Measurements from ENCODE around the gene GTPBP3. TPM values are rescaled to one million over a fixed set of nuclear protein-coding genes. Genes with fewer than 3 reads are reported as not detected.

The GTPBP3 gene
- total RNA-seq, 3 donors from 2014 or later (not counting 1 experiment from before 2014, with no cell fraction given): 21.6 to 33.0 (median 27.7) TPM

- ATAC-seq (peak; percentile 99 to 100 (median 99)), DNase-seq (peak; percentile 83 to 94)
- Mint-ChIP-seq H3K27ac (peak overlapping the region in 1 of 2 donors; percentile 88), H3K9me3 (no peaks in the 10 kb centered on the region), H3K36me3 (no peaks in the 10 kb centered on the region), H3K4me1 (peaks cover 5 to 24% of the 10 kb centered on the region in 2 donors), H3K27me3 (ENCODE audit: low read depth in 2 of 2) (peaks cover 0 to 3% of the 10 kb centered on the region in 2 donors), H3K4me3 (peak overlapping the region; percentile 89)
- WGBS (ENCODE audit: insufficient coverage): under 1% methylated on average over 50 of the region's 50 CpGs
- Histone ChIP-seq H3K36me3 (ENCODE audit: control insufficient read depth, insufficient read depth, low read length) (no peaks in the 10 kb centered on the region), H3K4me3 (ENCODE audit: low read length) (peak overlapping the region; percentile 57), H3K4me1 (ENCODE audit: control insufficient read depth, insufficient read depth, low read length) (peaks cover 31% of the 10 kb centered on the region), H3K27ac (ENCODE audit: low read length) (no peak overlapping the region), H3K9me3 (ENCODE audit: control insufficient read depth, insufficient read depth, low read length) (no peaks in the 10 kb centered on the region), H3K27me3 (ENCODE audit: control insufficient read depth, insufficient read depth, low read length) (no peaks in the 10 kb centered on the region)
- intact Hi-C loops (cut with micrococcal nuclease): loop anchor here (2.0 kb wide), 1 partner anchor 98 kb away; no protein-coding TSS in a partner anchor
- peak; percentile 68 for TF ChIP-seq CTCF (IDR thresholded peaks at IDR 0.05)
These were observed 53.5 kb downstream of the GTPBP3 start for GRCh38 chr19:17390665-17391370.

GRCh38 chr19:17391371-17392151, 54.2 kb downstream of the GTPBP3 start:
- WGBS (ENCODE audit: insufficient coverage): 7% methylated on average over 26 of the region's 26 CpGs
- intact Hi-C loops (cut with micrococcal nuclease): loop anchor here (2.0 kb wide), 1 partner anchor 99 kb away; no protein-coding TSS in a partner anchor
- Mint-ChIP-seq H3K27ac (peak overlapping the region in 1 of 2 donors; percentile 88), H3K9me3 (no peaks in the 10 kb centered on the region), H3K4me3 (peak overlapping the region; percentile 89), H3K4me1 (peaks cover 5 to 24% of the 10 kb centered on the region in 2 donors), H3K36me3 (no peaks in the 10 kb centered on the region), H3K27me3 (ENCODE audit: low read depth in 2 of 2) (peaks cover 0 to 3% of the 10 kb centered on the region in 2 donors)
- Histone ChIP-seq H3K4me3 (ENCODE audit: low read length) (no peak overlapping the region), H3K9me3 (ENCODE audit: control insufficient read depth, insufficient read depth, low read length) (no peaks in the 10 kb centered on the region), H3K36me3 (ENCODE audit: control insufficient read depth, insufficient read depth, low read length) (no peaks in the 10 kb centered on the region), H3K27ac (ENCODE audit: low read length) (no peak overlapping the region), H3K27me3 (ENCODE audit: control insufficient read depth, insufficient read depth, low read length) (no peaks in the 10 kb centered on the region), H3K4me1 (ENCODE audit: control insufficient read depth, insufficient read depth, low read length) (peaks cover 31% of the 10 kb centered on the region)
- peak in 1 of 3 donors; percentile 33 for ATAC-seq
- peak; percentile 24 for TF ChIP-seq CTCF (IDR thresholded peaks at IDR 0.05)
- DNase-seq: no peak

Other genes starting within 250 kb of the GTPBP3 start
- 10 to 100 TPM; 16.4 to 21.1 (median 20.9) TPM for gene USE1, start 122.2 kb upstream of the GTPBP3 start, total RNA-seq
- gene OCEL1, start 111.3 kb upstream of the GTPBP3 start, total RNA-seq: 10 to 100 TPM; 28.1 to 39.1 (median 37.0) TPM
- 1 to 10 TPM; 1.3 to 4.2 (median 1.8) TPM for gene NR2F6, start 91.6 kb upstream of the GTPBP3 start, total RNA-seq
- not detected for gene USHBP1, start 72.8 kb upstream of the GTPBP3 start, total RNA-seq
- 100 to 1,000 TPM; 106 to 127 (median 106) TPM for gene BABAM1, start 70.1 kb upstream of the GTPBP3 start, total RNA-seq
- gene ANKLE1, start 55.7 kb upstream of the GTPBP3 start, total RNA-seq: 1 to 10 TPM; 1.3 to 3.6 (median 2.0) TPM
- 1 to 10 TPM; 7.5 to 10.0 (median 9.7) TPM for gene ABHD8, start 34.1 kb upstream of the GTPBP3 start, total RNA-seq
- gene MRPL34, start 31.7 kb upstream of the GTPBP3 start, total RNA-seq: 10 to 100 TPM; 26.9 to 40.8 (median 39.4) TPM
- 10 to 100 TPM; 32.2 to 42.5 (median 37.7) TPM for gene DDA1, start 28.0 kb upstream of the GTPBP3 start, total RNA-seq
- 10 to 100 TPM; 18.5 to 24.7 (median 19.1) TPM for gene ANO8, start 2.7 kb upstream of the GTPBP3 start, total RNA-seq
- under 1 TPM in 2 of 3 donors, not detected in 1; 0.33 to 0.53 TPM for gene PLVAP, start 39.8 kb downstream of the GTPBP3 start, total RNA-seq
- 1 to 10 TPM in 2 of 3 donors, not detected in 1; 2.7 TPM for gene CCDC194, start 56.6 kb downstream of the GTPBP3 start, total RNA-seq
- gene BST2, start 68.1 kb downstream of the GTPBP3 start, total RNA-seq: 100 to 1,000 TPM in 2 of 3 donors, 10 to 100 TPM in 1; 84.8 to 106 (median 100) TPM
- gene MVB12A, start 82.5 kb downstream of the GTPBP3 start, total RNA-seq: 10 to 100 TPM; 28.4 to 30.1 (median 29.4) TPM
- gene TMEM221, start 111.1 kb downstream of the GTPBP3 start, total RNA-seq: not detected
- gene NXNL1, start 123.4 kb downstream of the GTPBP3 start, total RNA-seq: not detected
- 10 to 100 TPM; 12.9 to 26.2 (median 16.3) TPM for gene SLC27A1, start 133.0 kb downstream of the GTPBP3 start, total RNA-seq
- gene PGLS, start 174.1 kb downstream of the GTPBP3 start, total RNA-seq: 10 to 100 TPM; 52.9 to 58.1 (median 57.8) TPM
- 10 to 100 TPM; 39.0 to 55.4 (median 43.7) TPM for gene COLGALT1, start 218.1 kb downstream of the GTPBP3 start, total RNA-seq

All from natural killer cell (primary cell).